Liver (tissue), 9 donors: ENCODE data around the gene SCN2B. TPM values are rescaled to one million over a fixed set of nuclear protein-coding genes. Genes with fewer than 3 reads are reported as not detected.

Source experiments
- DNase-seq: peaks from one replicate; pipeline ENCODE4 v3.0.0-alpha.2; 2017; ENCODE audit warnings: low spot score
- H3K27ac ChIP-seq, 2 donors: one replicate each; pipeline ENCODE4 v1.7.0; 2013; ENCODE audit warnings: inconsistent platforms in 2 of 2, low read length in 2 of 2, control low read depth in 1 of 2, low read depth in 1 of 2, mild to moderate bottlenecking in 1 of 2
- H3K27me3 ChIP-seq, 4 donors: one replicate each; pipeline versions ENCODE4 v1.6.1 to v1.7.0; 2013; ENCODE audit warnings: low read length in 3 of 4, inconsistent platforms in 1 of 4, mild to moderate bottlenecking in 1 of 4, moderate library complexity in 1 of 4; ENCODE audit not compliant: control insufficient read depth in 4 of 4, insufficient read depth in 4 of 4
- H3K36me3 ChIP-seq, 4 donors: one replicate each; pipeline versions ENCODE4 v1.6.1 to v1.7.0; 2013; ENCODE audit warnings: low read length in 3 of 4, mild to moderate bottlenecking in 3 of 4, low read depth in 1 of 4, moderate library complexity in 1 of 4; ENCODE audit not compliant: control insufficient read depth in 4 of 4, insufficient read depth in 3 of 4
- H3K4me1 ChIP-seq, 4 donors: one replicate each; pipeline versions ENCODE4 v1.6.1 to v1.7.0; 2013; ENCODE audit warnings: low read length in 3 of 4, mild to moderate bottlenecking in 3 of 4, moderate library complexity in 1 of 4; ENCODE audit not compliant: control insufficient read depth in 4 of 4, insufficient read depth in 4 of 4
- H3K4me3 ChIP-seq, 3 donors: one replicate each; pipeline versions ENCODE4 v1.6.1 to v1.7.0; 2013; ENCODE audit warnings: low read length in 3 of 3, control low read depth in 1 of 3, low read depth in 1 of 3, mild to moderate bottlenecking in 1 of 3
- H3K9ac ChIP-seq, 2 donors: one replicate each; pipeline ENCODE4 v1.7.0; 2013; ENCODE audit warnings: low read length in 2 of 2, mild to moderate bottlenecking in 2 of 2, moderate library complexity in 2 of 2, control low read depth in 1 of 2, low read depth in 1 of 2
- H3K9me3 ChIP-seq, 4 donors: one replicate each; pipeline versions ENCODE4 v1.6.1 to v1.7.0; 2013; ENCODE audit warnings: low read length in 3 of 4; ENCODE audit not compliant: control insufficient read depth in 4 of 4
- EGR1 ChIP-seq, 2 donors: IDR thresholded peaks; 2 replicates each; pipeline ENCODE4 v1.6.1; 2016 to 2018; ENCODE audit warnings: antibody characterized with exemption in 2 of 2, low read depth in 2 of 2
- FOXA1 ChIP-seq: IDR thresholded peaks from 2 replicates; pipeline ENCODE4 v1.6.1; 2016; ENCODE audit warnings: antibody characterized with exemption
- FOXA2 ChIP-seq: IDR thresholded peaks from 2 replicates; pipeline ENCODE4 v1.6.1; 2016; ENCODE audit warnings: antibody characterized with exemption
- HNF4A ChIP-seq, 2 donors: conservative IDR thresholded peaks; 2 replicates each; pipeline ENCODE4 v1.6.1; 2016; ENCODE audit warnings: antibody characterized with exemption in 2 of 2, mild to moderate bottlenecking in 2 of 2
- JUND ChIP-seq, 2 donors: IDR thresholded peaks; 2 replicates each; pipeline ENCODE4 v1.6.1; 2016; ENCODE audit warnings: antibody characterized with exemption in 2 of 2
- NR2F2 ChIP-seq: IDR thresholded peaks from 2 replicates; pipeline ENCODE4 v1.6.1; 2016; ENCODE audit warnings: antibody characterized with exemption
- RXRA ChIP-seq, 2 donors: IDR thresholded peaks; 2 replicates each; pipeline ENCODE4 v1.6.1; 2017 to 2018; ENCODE audit warnings: antibody characterized with exemption in 2 of 2, mild to moderate bottlenecking in 1 of 2
- SP1 ChIP-seq: IDR thresholded peaks from 2 replicates; pipeline ENCODE4 v1.6.1; 2018; ENCODE audit warnings: antibody characterized with exemption, mild to moderate bottlenecking
- TAF1 ChIP-seq: conservative IDR thresholded peaks from 2 replicates; pipeline ENCODE4 v1.6.1; 2016; ENCODE audit warnings: antibody characterized with exemption, mild to moderate bottlenecking
- WGBS: extraction: QIAGEN DNeasy Blood & Tissue Kit; methylation state at CpG from one replicate; pipeline ENCODE4 v1.1.7; 2013; 5-methylcytosine and 5-hydroxymethylcytosine counted together
- polyA plus RNA-seq, 2 donors: library from polyadenylated mRNA; stranded (reverse) in 1 of 2; unstranded in 1 of 2; fragments of 200-250 nt in 1 of 2; fragments of >200 nt in 1 of 2; fragmentation: Nextera tagmentation in 1 of 2; extraction: Ambion mirVana in 1 of 2; gene quantifications; one replicate each; pipeline versions ENCODE4 v1.2.1 to v1.2.3, GENCODE V29; 2013 to 2015
- total RNA-seq, 2 donors: library from RNA; depleted of rRNA; stranded (reverse); fragments of >200 nt; gene quantifications; one replicate each; pipeline ENCODE4 v1.2.3, GENCODE V29; 2014
- TF ChIP-seq, protein P1 (sequence below): IDR thresholded peaks from 2 replicates; pipeline ENCODE4 v1.6.1; 2016; ENCODE audit warnings: antibody characterized with exemption
- TF ChIP-seq, protein P2 (sequence below): fragments of 150-350 bp; IDR thresholded peaks from 2 replicates; pipeline ENCODE4 v1.5.1; 2017; ENCODE audit warnings: improper control_type of control experiment, low read depth, low read length; ENCODE audit not compliant: missing input control
- TF ChIP-seq, protein P3 (sequence below): IDR thresholded peaks from 2 replicates; pipeline ENCODE4 v1.6.1; 2016; ENCODE audit warnings: antibody characterized with exemption
- TF ChIP-seq, protein P4 (sequence below): IDR thresholded peaks from 2 replicates; pipeline ENCODE4 v1.6.1; 2016; ENCODE audit warnings: antibody characterized with exemption, mild to moderate bottlenecking
- donor health status: healthy.
- donor health status: healthy.
- donor health status: healthy.
- donor health status: healthy.
- donor health status: healthy.

Gene SCN2B
- total and polyA plus RNA-seq, 4 donors = 0.01 to 0.05 TPM; not detected in 2

DNA sequence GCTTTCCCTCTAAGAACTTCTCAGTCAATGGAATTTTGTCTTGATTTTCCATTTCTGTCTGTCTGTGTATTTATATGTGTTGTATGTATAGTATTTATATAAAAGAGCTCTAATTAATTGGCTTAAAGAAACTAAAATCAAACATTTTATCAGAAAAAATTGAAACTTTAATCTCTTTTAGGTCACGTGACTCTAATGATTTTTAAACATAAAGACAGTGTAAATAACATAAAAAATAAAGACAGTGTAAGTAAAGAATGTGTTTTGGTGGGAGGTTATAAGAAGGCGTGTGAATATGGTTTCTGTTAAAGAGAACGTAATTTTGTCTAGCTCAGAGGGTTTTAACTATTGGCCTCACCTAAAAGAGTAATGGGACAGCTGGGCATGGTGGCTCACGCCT is 46.0 kb upstream of the SCN2B start:
- Histone ChIP-seq H3K4me1 (no peaks in the 10 kb centered on the region), H3K27ac (no peak overlapping the region), H3K9me3 (no peaks in the 10 kb centered on the region), H3K27me3 (no peaks in the 10 kb centered on the region), H3K4me3 (no peak overlapping the region), H3K9ac (no peak overlapping the region), H3K36me3 (peaks cover 0 to 5% (median 1%) of the 10 kb centered on the region in 4 donors)
- TF ChIP-seq, protein P1, sequence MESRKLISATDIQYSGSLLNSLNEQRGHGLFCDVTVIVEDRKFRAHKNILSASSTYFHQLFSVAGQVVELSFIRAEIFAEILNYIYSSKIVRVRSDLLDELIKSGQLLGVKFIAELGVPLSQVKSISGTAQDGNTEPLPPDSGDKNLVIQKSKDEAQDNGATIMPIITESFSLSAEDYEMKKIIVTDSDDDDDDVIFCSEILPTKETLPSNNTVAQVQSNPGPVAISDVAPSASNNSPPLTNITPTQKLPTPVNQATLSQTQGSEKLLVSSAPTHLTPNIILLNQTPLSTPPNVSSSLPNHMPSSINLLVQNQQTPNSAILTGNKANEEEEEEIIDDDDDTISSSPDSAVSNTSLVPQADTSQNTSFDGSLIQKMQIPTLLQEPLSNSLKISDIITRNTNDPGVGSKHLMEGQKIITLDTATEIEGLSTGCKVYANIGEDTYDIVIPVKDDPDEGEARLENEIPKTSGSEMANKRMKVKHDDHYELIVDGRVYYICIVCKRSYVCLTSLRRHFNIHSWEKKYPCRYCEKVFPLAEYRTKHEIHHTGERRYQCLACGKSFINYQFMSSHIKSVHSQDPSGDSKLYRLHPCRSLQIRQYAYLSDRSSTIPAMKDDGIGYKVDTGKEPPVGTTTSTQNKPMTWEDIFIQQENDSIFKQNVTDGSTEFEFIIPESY = no peak
- TF ChIP-seq FOXA1 = no peak
- TF ChIP-seq HNF4A (conservative IDR thresholded peaks at IDR 0.05) = no peak
- no peak for TF ChIP-seq SP1
- TF ChIP-seq FOXA2 = no peak
- no peak for TF ChIP-seq RXRA (IDR thresholded peaks at IDR 0.05)
- no peak for TF ChIP-seq EGR1 (IDR thresholded peaks at IDR 0.05; ENCODE audit: low read depth in 2 of 2)
- TF ChIP-seq, protein P2, sequence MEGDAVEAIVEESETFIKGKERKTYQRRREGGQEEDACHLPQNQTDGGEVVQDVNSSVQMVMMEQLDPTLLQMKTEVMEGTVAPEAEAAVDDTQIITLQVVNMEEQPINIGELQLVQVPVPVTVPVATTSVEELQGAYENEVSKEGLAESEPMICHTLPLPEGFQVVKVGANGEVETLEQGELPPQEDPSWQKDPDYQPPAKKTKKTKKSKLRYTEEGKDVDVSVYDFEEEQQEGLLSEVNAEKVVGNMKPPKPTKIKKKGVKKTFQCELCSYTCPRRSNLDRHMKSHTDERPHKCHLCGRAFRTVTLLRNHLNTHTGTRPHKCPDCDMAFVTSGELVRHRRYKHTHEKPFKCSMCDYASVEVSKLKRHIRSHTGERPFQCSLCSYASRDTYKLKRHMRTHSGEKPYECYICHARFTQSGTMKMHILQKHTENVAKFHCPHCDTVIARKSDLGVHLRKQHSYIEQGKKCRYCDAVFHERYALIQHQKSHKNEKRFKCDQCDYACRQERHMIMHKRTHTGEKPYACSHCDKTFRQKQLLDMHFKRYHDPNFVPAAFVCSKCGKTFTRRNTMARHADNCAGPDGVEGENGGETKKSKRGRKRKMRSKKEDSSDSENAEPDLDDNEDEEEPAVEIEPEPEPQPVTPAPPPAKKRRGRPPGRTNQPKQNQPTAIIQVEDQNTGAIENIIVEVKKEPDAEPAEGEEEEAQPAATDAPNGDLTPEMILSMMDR = no peak
- no peak for TF ChIP-seq JUND (IDR thresholded peaks at IDR 0.05)
- TF ChIP-seq, protein P3, sequence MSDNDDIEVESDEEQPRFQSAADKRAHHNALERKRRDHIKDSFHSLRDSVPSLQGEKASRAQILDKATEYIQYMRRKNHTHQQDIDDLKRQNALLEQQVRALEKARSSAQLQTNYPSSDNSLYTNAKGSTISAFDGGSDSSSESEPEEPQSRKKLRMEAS = no peak
- no peak for TF ChIP-seq TAF1
- DNase-seq = no peak
- 64% methylated on average over 4 of the region's 4 CpGs for WGBS

DNA sequence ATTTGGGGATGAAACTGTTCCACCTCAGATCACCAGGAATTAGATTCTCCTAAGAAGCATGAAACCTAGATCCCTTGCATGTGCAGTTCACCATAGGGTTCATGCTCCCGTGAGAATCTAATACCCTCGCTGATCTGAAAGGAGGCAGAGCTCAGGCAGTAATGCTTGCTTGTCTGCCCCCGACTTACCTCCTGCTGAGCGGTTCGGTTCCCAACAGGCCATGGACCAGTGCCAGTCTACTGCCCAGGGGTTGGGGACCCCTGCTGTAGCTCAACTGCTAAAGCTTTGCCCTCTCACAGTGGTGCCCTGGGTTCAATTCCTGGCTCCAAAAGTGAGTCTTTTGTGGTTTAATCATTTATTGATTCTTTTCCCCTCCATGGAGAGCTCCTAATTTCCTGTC is 45.0 kb upstream of the SCN2B start:
- no peaks in the 10 kb centered on the region for H3K27me3 ChIP-seq
- H3K4me3 ChIP-seq = no peak overlapping the region
- H3K9me3 ChIP-seq = no peaks in the 10 kb centered on the region
- no peaks in the 10 kb centered on the region for H3K36me3 ChIP-seq
- no peak for TF ChIP-seq SP1
- TF ChIP-seq HNF4A (conservative IDR thresholded peaks at IDR 0.05) = no peak
- TF ChIP-seq, protein P3 = no peak
- no peak for TF ChIP-seq FOXA2
- TF ChIP-seq, protein P4, sequence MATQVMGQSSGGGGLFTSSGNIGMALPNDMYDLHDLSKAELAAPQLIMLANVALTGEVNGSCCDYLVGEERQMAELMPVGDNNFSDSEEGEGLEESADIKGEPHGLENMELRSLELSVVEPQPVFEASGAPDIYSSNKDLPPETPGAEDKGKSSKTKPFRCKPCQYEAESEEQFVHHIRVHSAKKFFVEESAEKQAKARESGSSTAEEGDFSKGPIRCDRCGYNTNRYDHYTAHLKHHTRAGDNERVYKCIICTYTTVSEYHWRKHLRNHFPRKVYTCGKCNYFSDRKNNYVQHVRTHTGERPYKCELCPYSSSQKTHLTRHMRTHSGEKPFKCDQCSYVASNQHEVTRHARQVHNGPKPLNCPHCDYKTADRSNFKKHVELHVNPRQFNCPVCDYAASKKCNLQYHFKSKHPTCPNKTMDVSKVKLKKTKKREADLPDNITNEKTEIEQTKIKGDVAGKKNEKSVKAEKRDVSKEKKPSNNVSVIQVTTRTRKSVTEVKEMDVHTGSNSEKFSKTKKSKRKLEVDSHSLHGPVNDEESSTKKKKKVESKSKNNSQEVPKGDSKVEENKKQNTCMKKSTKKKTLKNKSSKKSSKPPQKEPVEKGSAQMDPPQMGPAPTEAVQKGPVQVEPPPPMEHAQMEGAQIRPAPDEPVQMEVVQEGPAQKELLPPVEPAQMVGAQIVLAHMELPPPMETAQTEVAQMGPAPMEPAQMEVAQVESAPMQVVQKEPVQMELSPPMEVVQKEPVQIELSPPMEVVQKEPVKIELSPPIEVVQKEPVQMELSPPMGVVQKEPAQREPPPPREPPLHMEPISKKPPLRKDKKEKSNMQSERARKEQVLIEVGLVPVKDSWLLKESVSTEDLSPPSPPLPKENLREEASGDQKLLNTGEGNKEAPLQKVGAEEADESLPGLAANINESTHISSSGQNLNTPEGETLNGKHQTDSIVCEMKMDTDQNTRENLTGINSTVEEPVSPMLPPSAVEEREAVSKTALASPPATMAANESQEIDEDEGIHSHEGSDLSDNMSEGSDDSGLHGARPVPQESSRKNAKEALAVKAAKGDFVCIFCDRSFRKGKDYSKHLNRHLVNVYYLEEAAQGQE = no peak
- TF ChIP-seq NR2F2 = no peak
- no peak for TF ChIP-seq FOXA1
- 86% methylated on average over 5 of the region's 5 CpGs for WGBS
- no peak for DNase-seq
- H3K9ac ChIP-seq = no peak overlapping the region
- no peak overlapping the region for H3K27ac ChIP-seq
- no peaks in the 10 kb centered on the region for H3K4me1 ChIP-seq
